Measurements from ENCODE around the gene ZNF578. TPM values are rescaled to one million over a fixed set of nuclear protein-coding genes. Genes with fewer than 3 reads are reported as not detected.
"Not testable (repeated sequence)": the region's sequence is repeated elsewhere in the genome, so short reads cannot be mapped to it uniquely, and the experiment has no call there.

ZNF578 gene
- total RNA-seq, 2 donors from 2014 or later = 11.8 to 29.8 TPM

DNA sequence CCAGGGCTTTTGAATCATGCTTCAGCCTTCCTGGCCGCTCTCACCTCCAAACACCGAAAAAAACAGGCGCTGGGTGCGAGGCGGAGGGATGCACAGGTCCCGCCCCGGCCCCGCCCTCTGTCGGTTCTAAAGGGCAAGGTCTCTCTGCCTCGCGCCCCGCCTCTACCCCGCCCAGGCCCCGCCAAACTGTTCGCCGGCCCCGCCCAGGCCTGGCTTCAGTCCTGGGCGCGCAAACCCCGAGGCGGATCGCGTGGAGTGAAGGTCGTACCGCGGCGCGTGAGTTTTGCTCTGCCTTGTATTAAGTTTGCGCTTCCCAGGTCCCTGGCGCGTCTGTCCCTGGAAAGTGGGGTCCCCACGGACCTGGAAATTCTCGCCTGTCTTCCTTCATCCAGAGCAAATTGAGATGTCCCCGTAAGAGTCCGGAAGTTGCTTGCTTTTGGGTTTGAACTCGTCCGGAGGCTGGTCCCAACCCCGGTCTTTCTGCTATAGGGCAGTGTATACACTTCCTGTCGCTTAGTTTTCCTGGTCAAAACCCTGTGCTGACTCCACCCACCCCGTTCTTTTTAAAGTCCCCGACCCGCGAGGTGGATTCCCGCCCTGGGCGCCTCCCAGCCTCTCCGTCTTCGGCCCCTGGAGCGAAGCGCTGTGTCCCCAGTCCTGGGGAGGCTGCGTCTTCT, 82.6 kb downstream of the ZNF578 start:
- Histone ChIP-seq H3K9me3 (ENCODE audit: control insufficient read depth, low read length) (no peaks in the 10 kb centered on the region), H3K36me3 (ENCODE audit: control insufficient read depth, insufficient read depth, low read length) (peaks cover 23% of the 10 kb centered on the region), H3K27me3 (ENCODE audit: control insufficient read depth, insufficient read depth, low read length, poor library complexity, severe bottlenecking) (no peaks in the 10 kb centered on the region), H3K27ac (ENCODE audit: low read depth, low read length) (no peak overlapping the region), H3K4me3 (ENCODE audit: low read length) (peak overlapping the region; percentile 87), H3K9ac (ENCODE audit: extremely low read depth, low read length, poor library complexity, severe bottlenecking) (peak overlapping the region; percentile 59), H3K4me1 (ENCODE audit: control insufficient read depth, insufficient read depth, low read length) (no peaks in the 10 kb centered on the region)
- Mint-ChIP-seq H3K4me3 (peak overlapping the region; percentile 82), H3K27me3 (ENCODE audit: insufficient read depth) (no peaks in the 10 kb centered on the region), H3K4me1 (peaks cover 31% of the 10 kb centered on the region), H3K27ac (peak overlapping the region; percentile 96), H3K36me3 (ENCODE audit: low read depth) (peaks cover 35% of the 10 kb centered on the region), H3K9me3 (no peaks in the 10 kb centered on the region)
- DNase-seq = peak; percentile 98
- TF ChIP-seq, protein P1, sequence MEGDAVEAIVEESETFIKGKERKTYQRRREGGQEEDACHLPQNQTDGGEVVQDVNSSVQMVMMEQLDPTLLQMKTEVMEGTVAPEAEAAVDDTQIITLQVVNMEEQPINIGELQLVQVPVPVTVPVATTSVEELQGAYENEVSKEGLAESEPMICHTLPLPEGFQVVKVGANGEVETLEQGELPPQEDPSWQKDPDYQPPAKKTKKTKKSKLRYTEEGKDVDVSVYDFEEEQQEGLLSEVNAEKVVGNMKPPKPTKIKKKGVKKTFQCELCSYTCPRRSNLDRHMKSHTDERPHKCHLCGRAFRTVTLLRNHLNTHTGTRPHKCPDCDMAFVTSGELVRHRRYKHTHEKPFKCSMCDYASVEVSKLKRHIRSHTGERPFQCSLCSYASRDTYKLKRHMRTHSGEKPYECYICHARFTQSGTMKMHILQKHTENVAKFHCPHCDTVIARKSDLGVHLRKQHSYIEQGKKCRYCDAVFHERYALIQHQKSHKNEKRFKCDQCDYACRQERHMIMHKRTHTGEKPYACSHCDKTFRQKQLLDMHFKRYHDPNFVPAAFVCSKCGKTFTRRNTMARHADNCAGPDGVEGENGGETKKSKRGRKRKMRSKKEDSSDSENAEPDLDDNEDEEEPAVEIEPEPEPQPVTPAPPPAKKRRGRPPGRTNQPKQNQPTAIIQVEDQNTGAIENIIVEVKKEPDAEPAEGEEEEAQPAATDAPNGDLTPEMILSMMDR (conservative IDR thresholded peaks at IDR 0.05) = peak; percentile 58
- 2 to 7% methylated on average over 23 to 50 of the region's 50 CpGs for WGBS, 2 experiments (ENCODE audit: insufficient coverage in 1 of 2, insufficient read length in 1 of 2)

DNA sequence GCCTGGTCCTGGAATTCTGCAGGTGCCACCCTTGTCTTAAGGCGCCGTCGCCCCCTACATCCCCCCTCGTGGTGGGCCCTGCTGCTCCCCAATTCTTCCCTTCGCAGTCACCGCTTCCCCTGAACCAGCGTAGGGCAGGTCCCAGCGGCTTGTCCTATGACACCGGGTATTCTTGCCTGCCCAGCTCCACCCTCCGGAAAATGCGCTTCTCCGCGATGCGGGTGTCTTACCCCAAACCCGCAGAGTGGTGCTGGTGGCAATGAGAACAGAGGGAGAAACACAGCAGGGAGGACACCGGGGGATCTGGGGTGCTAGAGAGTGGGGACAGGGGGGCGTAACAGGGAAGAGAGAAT, 83.1 kb downstream of the ZNF578 start:
- TF ChIP-seq, protein P1 (conservative IDR thresholded peaks at IDR 0.05) = no peak
- Histone ChIP-seq H3K36me3 (ENCODE audit: control insufficient read depth, insufficient read depth, low read length) (peaks cover 23% of the 10 kb centered on the region), H3K4me1 (ENCODE audit: control insufficient read depth, insufficient read depth, low read length) (no peaks in the 10 kb centered on the region), H3K9me3 (ENCODE audit: control insufficient read depth, low read length) (no peaks in the 10 kb centered on the region), H3K27me3 (ENCODE audit: control insufficient read depth, insufficient read depth, low read length, poor library complexity, severe bottlenecking) (no peaks in the 10 kb centered on the region), H3K4me3 (ENCODE audit: low read length) (peak overlapping the region; percentile 87), H3K9ac (ENCODE audit: extremely low read depth, low read length, poor library complexity, severe bottlenecking) (peak overlapping the region; percentile 59), H3K27ac (ENCODE audit: low read depth, low read length) (no peak overlapping the region)
- Mint-ChIP-seq H3K9me3 (no peaks in the 10 kb centered on the region), H3K4me3 (peak overlapping the region; percentile 82), H3K27ac (peak overlapping the region; percentile 96), H3K4me1 (peaks cover 36% of the 10 kb centered on the region), H3K27me3 (ENCODE audit: insufficient read depth) (no peaks in the 10 kb centered on the region), H3K36me3 (ENCODE audit: low read depth) (peaks cover 37% of the 10 kb centered on the region)
- DNase-seq = no peak
- 8 to 14% methylated on average over 8 to 17 of the region's 17 CpGs for WGBS, 2 experiments (ENCODE audit: insufficient coverage in 1 of 2, insufficient read length in 1 of 2)

DNA sequence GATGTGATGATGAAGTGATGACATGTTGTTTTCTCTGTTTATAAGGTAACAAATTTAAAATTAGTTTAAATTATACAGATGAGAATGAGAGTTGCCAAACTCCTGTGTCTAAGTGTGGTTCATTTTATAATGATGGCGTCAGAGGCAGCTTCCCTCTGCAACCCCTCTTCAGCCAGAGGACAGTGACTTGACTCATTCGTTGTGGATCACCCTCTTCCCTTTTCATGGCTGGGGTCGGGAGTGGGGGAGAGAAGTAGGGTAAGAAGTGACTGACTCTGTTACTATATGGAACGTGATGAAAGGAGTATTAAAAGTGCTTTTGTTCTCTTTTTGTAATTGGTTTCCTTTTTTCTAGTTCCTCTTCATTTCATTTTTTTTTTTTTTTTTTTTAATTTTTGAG, 85.5 kb downstream of the ZNF578 start:
- H3K36me3 ChIP-seq (ENCODE audit: control insufficient read depth, insufficient read depth, low read length) = peaks cover 27% of the 10 kb centered on the region
- not testable (repeated sequence) for H3K27me3 Mint-ChIP-seq (ENCODE audit: insufficient read depth); H3K27me3 ChIP-seq (ENCODE audit: control insufficient read depth, insufficient read depth, low read length, poor library complexity, severe bottlenecking); H3K9ac ChIP-seq (ENCODE audit: extremely low read depth, low read length, poor library complexity, severe bottlenecking); H3K9me3 Mint-ChIP-seq; H3K4me3 ChIP-seq (ENCODE audit: low read length); H3K9me3 ChIP-seq (ENCODE audit: control insufficient read depth, low read length); H3K27ac Mint-ChIP-seq; H3K4me1 ChIP-seq (ENCODE audit: control insufficient read depth, insufficient read depth, low read length); DNase-seq; H3K27ac ChIP-seq (ENCODE audit: low read depth, low read length); H3K4me3 Mint-ChIP-seq
- no CpG with 5 or more reads among the region's 4 CpGs for WGBS, 2 experiments (ENCODE audit: insufficient coverage in 1 of 2, insufficient read length in 1 of 2)
- H3K4me1 Mint-ChIP-seq = peaks cover 37% of the 10 kb centered on the region
- H3K36me3 Mint-ChIP-seq (ENCODE audit: low read depth) = peaks cover 44% of the 10 kb centered on the region

DNA sequence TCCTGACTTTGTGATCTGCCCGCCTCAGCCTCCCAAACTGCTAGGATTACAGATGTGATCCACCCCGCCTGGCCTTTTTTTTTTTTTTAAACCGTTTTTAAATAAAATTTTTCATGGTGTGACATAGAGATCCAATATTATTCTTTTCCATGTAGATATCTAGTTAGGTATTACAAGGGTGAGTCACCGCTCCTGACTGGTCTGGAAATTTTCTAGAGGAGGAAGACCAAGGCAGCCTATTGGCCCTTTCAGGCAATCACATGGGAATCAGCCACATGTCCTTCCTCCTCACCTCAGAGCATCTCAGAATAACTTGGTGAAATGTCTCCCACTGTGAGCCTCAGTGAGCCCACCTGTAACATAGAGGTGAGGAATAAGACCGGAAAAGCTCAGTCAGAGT, 87.8 kb downstream of the ZNF578 start:
- not testable (repeated sequence) for H3K9me3 ChIP-seq (ENCODE audit: control insufficient read depth, low read length); H3K4me1 ChIP-seq (ENCODE audit: control insufficient read depth, insufficient read depth, low read length); H3K27me3 Mint-ChIP-seq (ENCODE audit: insufficient read depth); H3K27me3 ChIP-seq (ENCODE audit: control insufficient read depth, insufficient read depth, low read length, poor library complexity, severe bottlenecking); H3K27ac ChIP-seq (ENCODE audit: low read depth, low read length); H3K27ac Mint-ChIP-seq; H3K9ac ChIP-seq (ENCODE audit: extremely low read depth, low read length, poor library complexity, severe bottlenecking); DNase-seq; H3K4me3 Mint-ChIP-seq; H3K4me3 ChIP-seq (ENCODE audit: low read length); H3K9me3 Mint-ChIP-seq
- peaks cover 31% of the 10 kb centered on the region for H3K4me1 Mint-ChIP-seq
- H3K36me3 Mint-ChIP-seq (ENCODE audit: low read depth) = peaks cover 51% of the 10 kb centered on the region
- 91 to 95% methylated on average over 2 to 4 of the region's 5 CpGs for WGBS, 2 experiments (ENCODE audit: insufficient coverage in 1 of 2, insufficient read length in 1 of 2)
- peaks cover 41% of the 10 kb centered on the region for H3K36me3 ChIP-seq (ENCODE audit: control insufficient read depth, insufficient read depth, low read length)
